Calu3 (cell line): Measurements from ENCODE around the gene NMNAT3. TPM values are rescaled to one million over a fixed set of nuclear protein-coding genes. Genes with fewer than 3 reads are reported as not detected.

Experiments used
- Bru-seq: library from RNA; stranded (reverse); fragments of 400-500 nt; gene quantifications from one replicate; lab custom pipeline; 2021; lab: Mats Ljungman, UMichigan
- BruChase-seq, 2 experiments: library from RNA; stranded (reverse); fragments of 400-500 nt; gene quantifications; one replicate each; lab custom pipeline; 2021; lab: Mats Ljungman, UMichigan
- BruUV-seq: library from RNA; stranded (reverse); fragments of 400-500 nt; replicated peaks from 2 replicates; lab custom pipeline; 2021; lab: Mats Ljungman, UMichigan
- CTCF ChIA-PET: fragments of 300-600 bp; sonication (Branson Sonifier 250); formaldehyde crosslinking; loops from one replicate; lab custom pipeline; 2022; ENCODE audit warnings: antibody characterized with exemption; lab: Charles Lee
- DNase-seq: peaks from one replicate; pipeline ENCODE4 v3.0.0; 2022
- H3K27ac Mint-ChIP-seq: one replicate; pipeline ENCODE4 v1.8.0; 2022; ENCODE audit warnings: mixed read lengths; ENCODE audit not compliant: unreplicated experiment
- H3K27me3 Mint-ChIP-seq: one replicate; pipeline ENCODE4 v1.8.0; 2022; ENCODE audit warnings: mixed read lengths; ENCODE audit not compliant: unreplicated experiment
- H3K36me3 Mint-ChIP-seq: one replicate; pipeline ENCODE4 v1.8.0; 2022; ENCODE audit warnings: mild to moderate bottlenecking, moderate library complexity, mixed read lengths; ENCODE audit not compliant: insufficient read depth, unreplicated experiment
- H3K4me1 Mint-ChIP-seq: one replicate; pipeline ENCODE4 v1.8.0; 2022; ENCODE audit warnings: mild to moderate bottlenecking, low read depth, mixed read lengths; ENCODE audit not compliant: unreplicated experiment
- H3K4me3 Mint-ChIP-seq: one replicate; pipeline ENCODE4 v1.8.0; 2022; ENCODE audit warnings: mild to moderate bottlenecking, low read depth, moderate library complexity, mixed read lengths; ENCODE audit not compliant: unreplicated experiment
- H3K9me3 Mint-ChIP-seq: one replicate; pipeline ENCODE4 v1.8.0; 2022; ENCODE audit warnings: low read depth, mixed read lengths; ENCODE audit not compliant: unreplicated experiment
- CTCF ChIP-seq: fragments of 200-600 bp; IDR thresholded peaks from one replicate; pipeline ENCODE4 v1.8.0; 2022; ENCODE audit warnings: antibody characterized with exemption; ENCODE audit not compliant: unreplicated experiment
- intact Hi-C: fragments of 100-400 bp; cut with micrococcal nuclease; formaldehyde crosslinking; loops from one replicate; pipeline ENCODE4 v1.10.0; 2022; ENCODE audit not compliant: unreplicated experiment
- long read RNA-seq: library from polyadenylated mRNA; stranded (forward); transcript quantifications from one replicate; pipeline ENCODE4 v2.0.0, GENCODE V29; 2022
- total RNA-seq: library from RNA; stranded (reverse); gene quantifications from 2 replicates; pipeline ENCODE4 v1.2.3, GENCODE V29; 2022

Gene NMNAT3
- 7.2 and 9.7 TPM in 2 replicates for total RNA-seq
- Bru-seq, nascent RNA = percentile 51 among the genes with signal in this experiment
- percentile 39 among the genes with signal in this experiment for BruChase-seq, experiment 1, labeled RNA remaining after a 6-hour chase
- percentile 42 among the genes with signal in this experiment for BruChase-seq, experiment 2, labeled RNA remaining after a 2-hour chase
- long read RNA-seq, transcript NMNAT3-201 (6 exons, 1,569 nt) = major isoform, 5 of 15 reads
- long read RNA-seq, partial matches to known transcripts = 0 of 15 reads
- long read RNA-seq, other reads (novel, unspliced or antisense) = 9 of 15 reads

GRCh38 chr3:139677388-139678155 lies at the start of gene NMNAT3:
Gene NMNAT3 (minus strand): TSS chr3:139677972. CDS start chr3:139627724, 50,248 bp downstream.
- Mint-ChIP-seq H3K9me3 (no peaks in the 10 kb centered on the region), H3K36me3 (peaks cover 10% of the 10 kb centered on the region), H3K27ac (no peak within 1 kb of the TSS), H3K4me1 (peaks cover 10% of the 10 kb centered on the region), H3K4me3 (peak within 1 kb of the TSS; percentile 91), H3K27me3 (peaks cover 15% of the 10 kb centered on the region)
- peak; percentile 12 for TF ChIP-seq CTCF
- intact Hi-C loops = loop anchor here (1.0 to 5.0 kb wide), 2 partner anchors 23 to 245 kb away; no protein-coding TSS in a partner anchor
- CTCF ChIA-PET = interaction anchor here (0.6 to 1.3 kb wide), 4 partner anchors 48 to 1540 kb away, joined by 3 to 6 read pairs (median 3); no protein-coding TSS in a partner anchor
- peak; percentile 97 for DNase-seq
- no TSS peak for BruUV-seq

GRCh38 chr3:139721370-139721769 lies 43.6 kb upstream of the NMNAT3 start:
- CTCF ChIA-PET = no interaction called here
- no peaks in the 10 kb centered on the region for H3K9me3 Mint-ChIP-seq
- H3K27ac Mint-ChIP-seq = no peak overlapping the region
- no peak for TF ChIP-seq CTCF
- H3K4me1 Mint-ChIP-seq = no peaks in the 10 kb centered on the region
- BruUV-seq = no TSS peak
- peaks cover 74% of the 10 kb centered on the region for H3K27me3 Mint-ChIP-seq
- no peak for DNase-seq
- H3K36me3 Mint-ChIP-seq = no peaks in the 10 kb centered on the region
- intact Hi-C loops = no loop called here
- no peak overlapping the region for H3K4me3 Mint-ChIP-seq

- peak; percentile 62 for TF ChIP-seq CTCF
- no peak overlapping the region for H3K27ac Mint-ChIP-seq
- no peak overlapping the region for H3K4me3 Mint-ChIP-seq
- BruUV-seq = no TSS peak
- H3K36me3 Mint-ChIP-seq = no peaks in the 10 kb centered on the region
- intact Hi-C loops = no loop called here
- H3K27me3 Mint-ChIP-seq = peaks cover 80% of the 10 kb centered on the region
- DNase-seq = peak; percentile 57
- no peaks in the 10 kb centered on the region for H3K9me3 Mint-ChIP-seq
- CTCF ChIA-PET = interaction anchor here (0.6 to 1.4 kb wide), 2 partner anchors 22 to 65 kb away, joined by 3 read pairs; no protein-coding TSS in a partner anchor
- H3K4me1 Mint-ChIP-seq = no peaks in the 10 kb centered on the region
Measured at GRCh38 chr3:139718415-139718814, 40.6 kb upstream of the NMNAT3 start.

GRCh38 chr3:139716908-139717485 lies 39.2 kb upstream of the NMNAT3 start:
- H3K4me3 Mint-ChIP-seq = no peak overlapping the region
- no peak for TF ChIP-seq CTCF
- H3K9me3 Mint-ChIP-seq = no peaks in the 10 kb centered on the region
- CTCF ChIA-PET = no interaction called here
- intact Hi-C loops = no loop called here
- H3K4me1 Mint-ChIP-seq = no peaks in the 10 kb centered on the region
- no peaks in the 10 kb centered on the region for H3K36me3 Mint-ChIP-seq
- peaks cover 77% of the 10 kb centered on the region for H3K27me3 Mint-ChIP-seq
- BruUV-seq = no TSS peak
- no peak for DNase-seq
- no peak overlapping the region for H3K27ac Mint-ChIP-seq
